ENCODE results near the gene EFNA4. TPM values are rescaled to one million over a fixed set of nuclear protein-coding genes. Genes with fewer than 3 reads are reported as not detected.

EFNA4 gene
- total and polyA plus RNA-seq, 2 of the 4 experiments (the other 2 are of a cell fraction): 3.8 to 11.8 TPM

DNA sequence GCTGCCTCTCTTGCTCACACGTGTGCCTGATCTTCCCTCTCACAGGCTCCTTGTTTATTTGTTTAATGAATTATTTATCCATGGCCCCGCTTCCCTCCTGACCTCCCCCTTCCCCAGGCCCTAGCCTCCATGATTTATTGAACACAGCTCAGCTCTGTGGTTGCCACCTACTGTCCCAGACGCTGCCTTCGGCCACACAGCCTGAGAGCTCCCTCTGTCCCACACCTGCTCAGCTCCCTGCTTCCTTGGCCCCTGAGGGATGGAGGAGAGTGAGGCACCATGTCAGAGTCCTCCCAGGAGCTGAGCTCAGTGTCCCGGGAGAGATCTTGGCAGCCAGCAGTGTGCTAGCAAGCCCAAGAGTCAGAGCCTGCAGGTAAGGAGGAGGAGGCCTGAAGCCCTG lies 12.0 kb downstream of the EFNA4 start:
- no peak overlapping the region for H2BK5ac ChIP-seq (ENCODE audit: low read depth, low read length, poor library complexity, severe bottlenecking)
- H2AFZ ChIP-seq (replicated peaks; ENCODE audit: low read length, poor library complexity): no peak overlapping the region
- H4K20me1 ChIP-seq (ENCODE audit: insufficient read depth, low read length): peaks cover 7% of the 10 kb centered on the region
- no peak overlapping the region for H3K56ac ChIP-seq (ENCODE audit: extremely low read depth, insufficient read depth, low read length)
- H3K9me3 ChIP-seq (ENCODE audit: control insufficient read depth, insufficient read depth, low read length): no peaks in the 10 kb centered on the region
- H3K4me1 ChIP-seq (ENCODE audit: control insufficient read depth, insufficient read depth, low read length): peaks cover 8% of the 10 kb centered on the region; the same call in 1 of the 2 replicates
- ATAC-seq (ENCODE audit: low read depth): no peak
- in situ Hi-C loops (cut with MboI; ENCODE audit: low sequenced_read_pairs) (no loop called here), intact Hi-C loops (cut with micrococcal nuclease) (no loop called here), dilution Hi-C loops (cut with HindIII; ENCODE audit: low sequenced_read_pairs, unreplicated experiment) (no loop called here)
- H3K27ac ChIP-seq (ENCODE audit: insufficient read depth, low read length): no peak overlapping the region
- no TSS peak for BruUV-seq (replicated peaks)
- no peak overlapping the region for H2BK20ac ChIP-seq (ENCODE audit: low read depth, low read length)
- H4K8ac ChIP-seq (ENCODE audit: low read depth in 2 of 2, low read length in 2 of 2): no peak overlapping the region
- H3K4ac ChIP-seq (ENCODE audit: low read depth, low read length): no peak overlapping the region
- H3K36me3 ChIP-seq (ENCODE audit: control insufficient read depth, insufficient read depth, low read length): no peaks in the 10 kb centered on the region
- H3K9ac ChIP-seq (ENCODE audit: low read depth, low read length): no peak overlapping the region
- no peak for DNase-seq
- 33% methylated on average over 1 of the region's 5 CpGs; no CpG with 5 or more reads in 1 of the 2 experiments for WGBS, 2 experiments (ENCODE audit: extremely low coverage in 2 of 2, insufficient read length in 1 of 2)
- ChIA-PET CTCF (interaction anchor here (0.6 to 1.2 kb wide), 2 partner anchors 14 to 469 kb away, joined by 3 to 4 read pairs; no protein-coding TSS in a partner anchor), POLR2A (ENCODE audit: unreplicated experiment) (no interaction called here)
- no peak overlapping the region for H2AK5ac ChIP-seq (ENCODE audit: low read depth, low read length)
- no peak overlapping the region for H3K4me2 ChIP-seq (ENCODE audit: low read depth, low read length)
- 0 out of 2 replicates have a peak, but pooled peaks cover 5% of the 10 kb centered on the region for H3K9me1 ChIP-seq (ENCODE audit: insufficient read depth, low read length)
- no peak overlapping the region for H4K5ac ChIP-seq (ENCODE audit: low read depth, low read length)
- H4K91ac ChIP-seq (ENCODE audit: insufficient read depth, low read depth, low read length): no peak overlapping the region
- H2BK120ac ChIP-seq (ENCODE audit: low read depth, low read length): no peak overlapping the region
- H3K27me3 ChIP-seq (ENCODE audit: control insufficient read depth, insufficient read depth, low read length): peaks cover 50% of the 10 kb centered on the region
- TF ChIP-seq MAFK (IDR thresholded peaks at IDR 0.05; ENCODE audit: low read depth, low read length) (no peak), BHLHE40 (IDR thresholded peaks at IDR 0.05; ENCODE audit: low read depth, low read length) (no peak), POLR2A (IDR thresholded peaks at IDR 0.05; ENCODE audit: low read depth, low read length) (no peak), RAD21 (IDR thresholded peaks at IDR 0.05; ENCODE audit: low read length) (no peak), MXI1 (IDR thresholded peaks at IDR 0.05; ENCODE audit: borderline replicate concordance, low read depth, low read length) (no peak), NFE2L2 (IDR thresholded peaks at IDR 0.05; ENCODE audit: low read depth, low read length) (no peak), SMC3 (IDR thresholded peaks at IDR 0.05; ENCODE audit: low read depth, low read length) (no peak), CEBPB (IDR thresholded peaks at IDR 0.05; ENCODE audit: low read depth, low read length) (no peak), RCOR1 (IDR thresholded peaks at IDR 0.05; ENCODE audit: insufficient replicate concordance, low read length) (no peak), CHD1 (IDR thresholded peaks at IDR 0.05; ENCODE audit: low read depth, low read length) (no peak), FOS (IDR thresholded peaks at IDR 0.05; ENCODE audit: low read depth, low read length) (no peak), MAZ (IDR thresholded peaks at IDR 0.05; ENCODE audit: borderline replicate concordance, low read depth, low read length) (no peak)
- TF ChIP-seq, protein P1, sequence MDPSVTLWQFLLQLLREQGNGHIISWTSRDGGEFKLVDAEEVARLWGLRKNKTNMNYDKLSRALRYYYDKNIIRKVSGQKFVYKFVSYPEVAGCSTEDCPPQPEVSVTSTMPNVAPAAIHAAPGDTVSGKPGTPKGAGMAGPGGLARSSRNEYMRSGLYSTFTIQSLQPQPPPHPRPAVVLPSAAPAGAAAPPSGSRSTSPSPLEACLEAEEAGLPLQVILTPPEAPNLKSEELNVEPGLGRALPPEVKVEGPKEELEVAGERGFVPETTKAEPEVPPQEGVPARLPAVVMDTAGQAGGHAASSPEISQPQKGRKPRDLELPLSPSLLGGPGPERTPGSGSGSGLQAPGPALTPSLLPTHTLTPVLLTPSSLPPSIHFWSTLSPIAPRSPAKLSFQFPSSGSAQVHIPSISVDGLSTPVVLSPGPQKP (IDR thresholded peaks at IDR 0.05; ENCODE audit: borderline replicate concordance, low read depth, low read length): no peak
- TF ChIP-seq, protein P2, sequence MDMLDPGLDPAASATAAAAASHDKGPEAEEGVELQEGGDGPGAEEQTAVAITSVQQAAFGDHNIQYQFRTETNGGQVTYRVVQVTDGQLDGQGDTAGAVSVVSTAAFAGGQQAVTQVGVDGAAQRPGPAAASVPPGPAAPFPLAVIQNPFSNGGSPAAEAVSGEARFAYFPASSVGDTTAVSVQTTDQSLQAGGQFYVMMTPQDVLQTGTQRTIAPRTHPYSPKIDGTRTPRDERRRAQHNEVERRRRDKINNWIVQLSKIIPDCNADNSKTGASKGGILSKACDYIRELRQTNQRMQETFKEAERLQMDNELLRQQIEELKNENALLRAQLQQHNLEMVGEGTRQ (IDR thresholded peaks at IDR 0.05; ENCODE audit: low read depth, low read length): no peak
- TF ChIP-seq, protein P3, sequence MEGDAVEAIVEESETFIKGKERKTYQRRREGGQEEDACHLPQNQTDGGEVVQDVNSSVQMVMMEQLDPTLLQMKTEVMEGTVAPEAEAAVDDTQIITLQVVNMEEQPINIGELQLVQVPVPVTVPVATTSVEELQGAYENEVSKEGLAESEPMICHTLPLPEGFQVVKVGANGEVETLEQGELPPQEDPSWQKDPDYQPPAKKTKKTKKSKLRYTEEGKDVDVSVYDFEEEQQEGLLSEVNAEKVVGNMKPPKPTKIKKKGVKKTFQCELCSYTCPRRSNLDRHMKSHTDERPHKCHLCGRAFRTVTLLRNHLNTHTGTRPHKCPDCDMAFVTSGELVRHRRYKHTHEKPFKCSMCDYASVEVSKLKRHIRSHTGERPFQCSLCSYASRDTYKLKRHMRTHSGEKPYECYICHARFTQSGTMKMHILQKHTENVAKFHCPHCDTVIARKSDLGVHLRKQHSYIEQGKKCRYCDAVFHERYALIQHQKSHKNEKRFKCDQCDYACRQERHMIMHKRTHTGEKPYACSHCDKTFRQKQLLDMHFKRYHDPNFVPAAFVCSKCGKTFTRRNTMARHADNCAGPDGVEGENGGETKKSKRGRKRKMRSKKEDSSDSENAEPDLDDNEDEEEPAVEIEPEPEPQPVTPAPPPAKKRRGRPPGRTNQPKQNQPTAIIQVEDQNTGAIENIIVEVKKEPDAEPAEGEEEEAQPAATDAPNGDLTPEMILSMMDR (conservative IDR thresholded peaks at IDR 0.05; ENCODE audit: low read depth, low read length): no peak
- no peak overlapping the region for H2BK15ac ChIP-seq (ENCODE audit: low read depth, low read length)
- no peak overlapping the region for H3K4me3 ChIP-seq (ENCODE audit: insufficient read depth, low read depth, low read length)
- no peak overlapping the region for H3K23ac ChIP-seq (ENCODE audit: low read depth, low read length)
- H3K14ac ChIP-seq (replicated peaks; ENCODE audit: low read depth, low read length): no peak overlapping the region
- H2AK9ac ChIP-seq (replicated peaks; ENCODE audit: low read depth, low read length, poor library complexity): no peak overlapping the region
- H3K79me1 ChIP-seq (ENCODE audit: low read depth in 1 of 2, low read length in 2 of 2): no peaks in the 10 kb centered on the region
- no peak overlapping the region for H3K18ac ChIP-seq (ENCODE audit: low read depth, low read length)
